ENCODE measurements around the gene CSNK2A3.

The CSNK2A3 gene

GRCh38 chr11:11332141-11332710 lies 20.8 kb downstream of the CSNK2A3 start:
- DNase-seq = no peak

GRCh38 chr11:11329062-11329806 lies 23.8 kb downstream of the CSNK2A3 start:
- no peak for DNase-seq

- no peak for DNase-seq
Measured at GRCh38 chr11:11324090-11324489, 29.0 kb downstream of the CSNK2A3 start.

GRCh38 chr11:11322101-11322500 lies 30.9 kb downstream of the CSNK2A3 start:
- DNase-seq = no peak

DNA sequence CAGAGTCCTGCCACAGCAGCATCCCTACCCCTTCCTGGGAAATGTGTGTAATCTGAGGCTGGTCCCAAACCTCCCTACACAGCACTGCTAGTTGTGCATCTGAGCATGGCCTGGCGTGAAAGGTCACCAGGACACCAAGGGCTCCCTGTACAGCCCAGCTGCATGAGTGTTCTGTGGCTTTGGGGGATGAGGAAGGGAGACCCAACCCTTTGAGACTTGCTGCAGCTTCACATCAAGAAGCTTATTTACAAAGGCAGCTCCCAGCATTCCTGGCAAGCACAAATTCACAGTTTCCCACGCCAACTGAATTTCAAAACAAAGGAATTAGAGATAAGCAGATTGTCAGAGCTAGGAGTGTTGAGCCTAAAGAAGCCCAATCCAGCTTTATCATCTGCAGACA lies 32.2 kb downstream of the CSNK2A3 start:
- DNase-seq = no peak

GRCh38 chr11:11318961-11319360 lies 34.1 kb downstream of the CSNK2A3 start:
- no peak for DNase-seq

GRCh38 chr11:11318461-11318860 lies 34.6 kb downstream of the CSNK2A3 start:
- no peak for DNase-seq

DNA sequence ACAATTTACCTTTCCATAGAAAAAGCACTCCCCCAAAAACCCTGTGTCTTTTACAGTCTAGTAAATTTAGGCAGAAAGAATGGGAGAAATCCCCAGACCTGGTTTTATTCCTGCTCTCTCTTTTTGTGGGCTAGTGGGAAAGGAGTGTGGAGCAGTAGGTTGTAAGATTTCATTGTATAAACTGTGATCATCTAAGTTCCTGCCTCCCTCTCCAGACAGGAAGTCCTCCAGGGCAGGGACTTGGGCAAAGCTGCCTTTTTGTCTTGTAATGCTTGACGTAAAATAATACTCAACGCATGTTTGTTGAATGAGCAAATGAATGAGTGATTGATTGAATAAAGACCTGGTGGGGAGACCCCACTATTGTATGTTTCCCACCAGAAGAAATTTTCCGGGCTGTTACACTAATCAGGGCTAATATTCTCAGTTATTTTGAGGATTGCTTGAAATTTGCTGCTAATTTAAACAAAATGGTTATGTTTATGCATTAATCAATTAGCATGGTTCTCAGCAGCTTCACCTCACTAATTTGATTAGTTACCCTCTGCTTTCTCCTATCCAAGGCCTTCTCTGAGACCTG lies 36.3 kb downstream of the CSNK2A3 start:
- no peak for DNase-seq

DNA sequence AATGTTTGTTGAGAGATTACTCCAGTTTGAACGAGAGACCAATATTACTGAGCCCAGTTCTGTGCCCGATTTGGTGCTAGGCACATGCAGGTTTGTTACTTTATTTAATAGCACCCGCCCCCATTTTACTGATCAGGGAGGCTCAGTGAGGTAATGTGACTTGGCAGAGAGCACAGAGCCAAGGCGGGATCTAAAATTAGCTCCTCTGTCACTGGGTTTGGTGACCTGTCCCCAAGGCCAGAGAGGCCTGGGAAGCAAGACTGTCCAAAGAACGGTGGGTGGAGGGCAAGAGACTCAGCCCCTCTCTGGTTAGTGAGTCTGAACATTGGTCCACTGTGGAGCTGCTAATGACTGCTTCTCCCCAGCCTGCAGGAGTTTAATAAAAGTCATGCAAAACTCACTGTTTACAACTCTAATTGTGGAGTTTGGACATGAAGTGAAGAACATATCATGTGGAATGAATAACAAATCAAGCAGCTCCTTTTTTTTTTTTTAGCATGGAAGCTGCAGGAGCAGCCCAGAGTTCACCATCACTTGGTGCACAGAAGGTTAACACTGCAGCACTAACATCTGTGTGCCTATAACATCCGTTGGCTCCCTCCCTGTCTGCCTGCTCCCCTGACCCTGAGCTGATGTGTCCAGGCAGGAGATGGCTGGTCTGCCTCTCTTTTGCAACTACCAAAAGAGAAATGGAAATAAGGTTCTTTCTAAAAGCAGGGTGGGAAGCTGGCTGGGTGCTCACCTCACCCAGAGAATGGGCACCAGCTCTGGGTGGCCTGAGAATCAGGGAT lies 39.0 kb downstream of the CSNK2A3 start:
- DNase-seq = no peak

DNA sequence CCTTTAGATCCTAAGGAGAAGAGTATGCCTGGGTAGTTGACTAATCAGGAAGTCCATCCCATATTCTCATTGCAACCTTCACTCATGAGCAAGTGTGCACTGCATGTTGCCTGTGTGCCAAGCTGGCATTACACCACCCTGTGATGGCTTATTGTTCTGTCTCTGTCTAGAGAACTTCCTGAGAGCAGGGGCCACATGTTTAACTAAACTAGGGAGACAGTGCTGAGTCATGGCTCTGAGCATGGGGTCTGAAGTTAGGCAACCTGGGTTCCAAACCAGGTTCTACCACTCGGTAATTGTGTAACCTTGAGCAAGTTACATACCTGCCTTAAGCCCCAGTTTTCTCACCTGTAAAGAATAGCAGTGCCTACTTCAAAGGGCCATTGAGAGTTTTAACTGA lies 39.6 kb downstream of the CSNK2A3 start:
- no peak for DNase-seq

- no peak for DNase-seq
Measured at GRCh38 chr11:11312738-11313137, 40.3 kb downstream of the CSNK2A3 start.

DNA sequence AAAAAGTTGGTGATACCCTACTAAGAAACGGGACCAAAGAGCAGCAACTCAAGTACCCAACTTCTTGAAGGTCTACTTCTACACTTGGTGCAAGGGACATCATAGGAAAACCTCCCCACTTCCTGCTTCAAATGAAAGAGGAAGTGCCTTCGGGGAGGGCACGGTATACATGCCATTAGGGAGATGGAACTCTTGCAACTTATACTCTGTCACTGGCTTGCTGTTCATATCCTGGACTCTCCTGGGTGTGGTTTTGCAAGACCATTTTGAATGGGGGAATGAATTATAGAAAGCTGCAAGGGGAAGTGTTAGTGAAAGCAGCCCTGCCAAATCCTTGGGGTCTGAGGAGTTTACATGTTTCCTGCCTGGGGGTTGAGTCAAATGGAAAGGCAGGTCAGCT lies 41.9 kb downstream of the CSNK2A3 start:
- no peak for DNase-seq

DNA sequence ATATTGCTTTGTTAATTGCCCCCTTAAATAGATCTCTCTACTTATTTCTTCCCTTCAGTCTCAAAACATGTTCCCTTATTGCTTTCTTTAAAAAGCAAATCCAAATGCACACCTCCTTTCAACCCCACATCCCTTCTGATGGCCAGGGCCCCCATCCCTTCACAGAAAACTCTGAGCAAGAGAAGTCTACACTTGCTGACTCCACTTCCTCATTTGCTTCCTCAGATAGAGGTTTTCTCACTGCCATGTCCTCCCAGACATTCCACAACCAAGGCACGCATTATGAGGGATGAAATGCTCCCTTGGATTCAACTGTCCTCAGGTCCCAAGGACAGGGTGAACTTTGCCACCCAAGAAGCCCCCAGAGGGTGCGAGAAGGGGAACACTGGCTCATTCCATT lies 43.1 kb downstream of the CSNK2A3 start:
- no peak for DNase-seq

DNA sequence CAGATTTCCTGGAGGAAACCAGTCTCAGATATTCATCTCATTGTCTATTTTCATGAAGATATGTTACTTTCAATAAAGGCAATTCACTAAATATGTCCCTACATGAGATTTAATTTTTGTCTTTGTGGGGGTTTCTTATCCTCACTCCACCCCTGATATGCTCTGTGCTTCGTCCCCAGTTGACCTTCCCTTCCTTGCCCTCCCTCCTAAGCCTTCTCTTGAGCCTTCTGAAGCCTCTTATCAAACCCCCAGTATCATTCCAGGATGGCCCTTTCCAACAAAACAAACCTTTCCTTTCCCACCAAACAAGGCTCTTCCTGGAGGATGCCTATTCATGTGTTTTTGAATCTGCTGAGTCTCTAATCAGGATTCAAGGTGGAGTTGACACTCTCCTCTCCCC lies 44.8 kb downstream of the CSNK2A3 start:
- no peak for DNase-seq

- no peak for DNase-seq
Measured at GRCh38 chr11:11306855-11307254, 46.2 kb downstream of the CSNK2A3 start.

GRCh38 chr11:11304550-11304949 lies 48.5 kb downstream of the CSNK2A3 start:
- DNase-seq = no peak

DNA sequence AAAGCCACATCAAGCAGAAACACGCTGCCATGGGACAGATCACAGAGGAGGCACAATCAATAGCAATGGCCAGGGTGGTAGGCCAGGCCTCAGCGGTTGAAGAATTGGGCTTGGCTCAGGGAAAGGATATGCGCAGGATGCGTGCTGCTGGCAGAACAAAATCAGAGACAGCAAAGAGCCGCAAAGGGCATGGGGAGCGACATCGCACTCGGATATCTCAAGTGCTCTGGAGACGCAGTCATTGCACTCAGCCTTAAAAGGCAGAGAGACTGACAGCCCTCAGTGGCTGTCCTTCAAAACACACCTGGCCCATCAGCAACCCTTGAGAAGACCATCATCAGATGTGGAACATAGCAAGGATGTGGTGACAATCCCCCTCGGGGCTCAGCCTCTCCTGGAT lies 50.5 kb downstream of the CSNK2A3 start:
- DNase-seq = no peak

All from central memory CD4-positive, alpha-beta T cell (primary cell).